Testis (tissue), 2 donors: ENCODE results near the gene PPHLN1.

ENCODE experiments used
- POLR2A ChIP-seq: fragments of 450-650 bp; IDR thresholded peaks from one replicate; pipeline ENCODE4 v1.6.1; 2017; ENCODE audit warnings: antibody characterized with exemption, mild to moderate bottlenecking, moderate library complexity
- TF ChIP-seq, protein P1 (sequence below), 3 experiments: fragments of 450-650 bp in 2 of 3; fragments of 200-600 bp in 1 of 3; sonication (generic) in 1 of 3; IDR thresholded peaks; one replicate each; pipeline ENCODE4 v1.5.1; 2016 to 2019; ENCODE audit warnings: antibody characterized with exemption in 3 of 3, mild to moderate bottlenecking in 2 of 3, moderate library complexity in 1 of 3

DNA sequence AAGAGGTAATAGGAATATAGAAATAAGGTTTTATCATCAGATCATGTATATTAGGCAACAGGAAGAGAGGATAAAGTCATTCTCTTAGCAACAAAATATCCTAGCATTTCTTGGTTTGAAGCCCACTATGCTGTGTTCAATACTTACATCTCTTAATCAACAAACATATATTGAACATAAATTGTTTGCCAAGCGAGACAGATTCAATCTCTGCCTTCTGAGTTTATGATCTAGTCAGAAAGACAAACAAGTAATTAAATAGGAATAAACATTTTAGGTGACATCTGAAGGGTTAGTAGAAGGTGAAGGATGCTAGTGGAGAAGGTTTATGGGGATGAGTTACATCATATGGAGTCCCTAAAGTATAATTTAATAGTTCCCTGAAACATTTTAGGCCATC lies 54.8 kb downstream of the PPHLN1 start:
- no peak for TF ChIP-seq POLR2A
- TF ChIP-seq, protein P1, sequence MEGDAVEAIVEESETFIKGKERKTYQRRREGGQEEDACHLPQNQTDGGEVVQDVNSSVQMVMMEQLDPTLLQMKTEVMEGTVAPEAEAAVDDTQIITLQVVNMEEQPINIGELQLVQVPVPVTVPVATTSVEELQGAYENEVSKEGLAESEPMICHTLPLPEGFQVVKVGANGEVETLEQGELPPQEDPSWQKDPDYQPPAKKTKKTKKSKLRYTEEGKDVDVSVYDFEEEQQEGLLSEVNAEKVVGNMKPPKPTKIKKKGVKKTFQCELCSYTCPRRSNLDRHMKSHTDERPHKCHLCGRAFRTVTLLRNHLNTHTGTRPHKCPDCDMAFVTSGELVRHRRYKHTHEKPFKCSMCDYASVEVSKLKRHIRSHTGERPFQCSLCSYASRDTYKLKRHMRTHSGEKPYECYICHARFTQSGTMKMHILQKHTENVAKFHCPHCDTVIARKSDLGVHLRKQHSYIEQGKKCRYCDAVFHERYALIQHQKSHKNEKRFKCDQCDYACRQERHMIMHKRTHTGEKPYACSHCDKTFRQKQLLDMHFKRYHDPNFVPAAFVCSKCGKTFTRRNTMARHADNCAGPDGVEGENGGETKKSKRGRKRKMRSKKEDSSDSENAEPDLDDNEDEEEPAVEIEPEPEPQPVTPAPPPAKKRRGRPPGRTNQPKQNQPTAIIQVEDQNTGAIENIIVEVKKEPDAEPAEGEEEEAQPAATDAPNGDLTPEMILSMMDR (IDR thresholded peaks at IDR 0.05) = no peak
